Measurements from ENCODE around the gene PRTFDC1.

The PRTFDC1 gene

DNA sequence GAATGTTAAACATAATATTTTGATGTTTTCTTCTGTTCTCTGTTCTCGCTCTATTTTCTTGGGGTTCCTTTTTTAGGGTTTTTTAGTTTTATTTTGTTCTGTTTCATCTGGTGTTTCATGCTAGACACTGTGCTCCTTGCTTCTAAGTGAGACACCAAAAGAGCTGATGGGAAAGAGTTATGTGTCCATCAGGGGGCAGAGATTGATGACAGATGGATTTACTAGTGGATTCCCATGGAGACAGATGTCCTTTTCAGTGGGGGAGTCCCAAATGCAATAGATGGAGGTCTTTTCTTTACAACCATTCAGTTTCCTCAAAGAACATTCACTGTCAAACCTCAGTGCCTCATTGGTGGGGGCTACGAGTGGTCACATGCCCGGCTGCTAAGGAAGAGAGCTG, 34.9 kb downstream of the PRTFDC1 start:
- in situ Hi-C loops (cut with MboI; ENCODE audit: low sequenced_read_pairs, unreplicated experiment): no loop called here
- DNase-seq (ENCODE audit: low spot score): no peak
- TF ChIP-seq, protein P1, sequence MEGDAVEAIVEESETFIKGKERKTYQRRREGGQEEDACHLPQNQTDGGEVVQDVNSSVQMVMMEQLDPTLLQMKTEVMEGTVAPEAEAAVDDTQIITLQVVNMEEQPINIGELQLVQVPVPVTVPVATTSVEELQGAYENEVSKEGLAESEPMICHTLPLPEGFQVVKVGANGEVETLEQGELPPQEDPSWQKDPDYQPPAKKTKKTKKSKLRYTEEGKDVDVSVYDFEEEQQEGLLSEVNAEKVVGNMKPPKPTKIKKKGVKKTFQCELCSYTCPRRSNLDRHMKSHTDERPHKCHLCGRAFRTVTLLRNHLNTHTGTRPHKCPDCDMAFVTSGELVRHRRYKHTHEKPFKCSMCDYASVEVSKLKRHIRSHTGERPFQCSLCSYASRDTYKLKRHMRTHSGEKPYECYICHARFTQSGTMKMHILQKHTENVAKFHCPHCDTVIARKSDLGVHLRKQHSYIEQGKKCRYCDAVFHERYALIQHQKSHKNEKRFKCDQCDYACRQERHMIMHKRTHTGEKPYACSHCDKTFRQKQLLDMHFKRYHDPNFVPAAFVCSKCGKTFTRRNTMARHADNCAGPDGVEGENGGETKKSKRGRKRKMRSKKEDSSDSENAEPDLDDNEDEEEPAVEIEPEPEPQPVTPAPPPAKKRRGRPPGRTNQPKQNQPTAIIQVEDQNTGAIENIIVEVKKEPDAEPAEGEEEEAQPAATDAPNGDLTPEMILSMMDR (IDR thresholded peaks at IDR 0.05; ENCODE audit: borderline replicate concordance, control extremely low read depth, extremely low read depth, insufficient read depth, missing control alignments): no peak

DNA sequence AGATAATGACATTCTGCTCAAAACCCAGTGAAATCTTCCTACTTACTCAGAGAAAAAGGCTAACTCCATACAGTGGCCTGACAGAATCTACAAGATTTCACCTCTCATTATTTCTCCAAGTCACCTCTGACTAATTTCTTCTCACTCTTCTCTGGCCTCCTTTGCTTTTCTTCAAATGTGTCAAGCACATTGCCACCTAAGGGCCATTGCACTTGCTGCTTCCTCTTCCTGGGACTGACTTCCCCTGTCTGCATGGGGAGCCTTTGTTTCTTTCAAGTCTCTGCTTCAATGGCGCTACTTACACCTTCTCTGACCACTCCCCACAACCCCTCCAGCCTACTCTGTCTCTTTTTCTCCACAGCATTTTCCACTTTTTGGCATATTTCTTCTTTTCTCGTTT, 36.0 kb downstream of the PRTFDC1 start:
- TF ChIP-seq, protein P1 (IDR thresholded peaks at IDR 0.05; ENCODE audit: borderline replicate concordance, control extremely low read depth, extremely low read depth, insufficient read depth, missing control alignments): no peak
- in situ Hi-C loops (cut with MboI; ENCODE audit: low sequenced_read_pairs, unreplicated experiment): no loop called here
- DNase-seq (ENCODE audit: low spot score): no peak

DNA sequence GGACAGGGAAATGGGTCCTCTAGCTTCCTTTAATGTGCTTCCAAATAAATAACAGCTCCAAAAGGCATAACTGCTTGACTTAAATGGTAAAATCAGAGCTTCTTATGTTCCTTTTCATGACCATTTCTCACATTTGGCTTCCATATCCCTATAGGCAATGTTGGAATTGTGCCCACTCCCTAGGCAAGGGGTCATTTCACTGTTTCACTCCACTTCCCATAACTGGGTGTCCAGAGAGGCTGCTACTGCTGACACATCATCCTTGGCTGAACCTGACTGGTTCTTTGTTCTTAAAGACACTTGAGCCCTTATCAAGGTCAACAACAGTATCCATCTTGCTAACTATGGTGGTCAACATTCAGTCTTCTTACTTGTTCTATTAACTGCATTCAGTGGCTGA, 37.1 kb downstream of the PRTFDC1 start:
- no peak for DNase-seq (ENCODE audit: low spot score)
- in situ Hi-C loops (cut with MboI; ENCODE audit: low sequenced_read_pairs, unreplicated experiment): no loop called here
- TF ChIP-seq, protein P1 (IDR thresholded peaks at IDR 0.05; ENCODE audit: borderline replicate concordance, control extremely low read depth, extremely low read depth, insufficient read depth, missing control alignments): no peak

DNA sequence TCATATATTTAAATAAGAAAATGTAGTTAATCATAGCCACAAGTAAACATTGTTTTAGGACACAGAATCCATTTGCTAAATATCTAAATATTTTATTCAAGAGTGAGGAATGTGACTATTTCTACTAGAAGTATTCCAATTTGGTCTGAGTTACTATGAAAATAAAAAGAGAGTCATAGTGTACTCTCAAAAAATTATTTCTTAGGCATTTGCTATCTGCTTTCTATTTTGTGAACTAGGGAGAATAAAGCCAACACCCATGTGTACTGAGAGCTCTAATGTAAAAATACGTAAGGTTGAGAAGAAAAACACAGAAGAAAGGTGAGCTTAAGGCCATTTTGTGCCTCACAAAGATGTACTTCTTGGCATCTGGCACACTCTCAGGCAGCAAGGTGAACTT, 38.3 kb downstream of the PRTFDC1 start:
- in situ Hi-C loops (cut with MboI; ENCODE audit: low sequenced_read_pairs, unreplicated experiment): no loop called here
- DNase-seq (ENCODE audit: low spot score): no peak
- TF ChIP-seq, protein P1 (IDR thresholded peaks at IDR 0.05; ENCODE audit: borderline replicate concordance, control extremely low read depth, extremely low read depth, insufficient read depth, missing control alignments): no peak

DNA sequence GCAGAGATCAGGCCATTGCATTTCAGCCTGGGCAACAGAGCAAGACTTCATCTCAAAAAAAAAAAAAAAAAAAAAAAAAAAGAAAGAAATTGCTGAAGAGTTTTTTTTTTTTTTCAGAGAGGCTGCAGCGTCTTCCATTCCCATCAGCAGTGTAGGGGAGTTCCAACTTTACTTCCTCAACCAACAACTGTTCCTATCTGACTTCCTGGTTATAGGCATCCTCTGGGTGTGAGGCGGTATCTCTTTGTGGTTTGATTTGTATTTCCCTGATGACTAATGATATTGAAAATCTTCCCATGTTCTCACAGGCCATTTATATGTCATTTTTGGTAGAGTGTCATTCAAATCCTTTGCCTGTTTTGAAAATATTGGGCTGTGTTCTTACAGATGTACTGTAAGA, 40.2 kb downstream of the PRTFDC1 start:
- no peak for DNase-seq (ENCODE audit: low spot score)
- TF ChIP-seq, protein P1 (IDR thresholded peaks at IDR 0.05; ENCODE audit: borderline replicate concordance, control extremely low read depth, extremely low read depth, insufficient read depth, missing control alignments): no peak
- in situ Hi-C loops (cut with MboI; ENCODE audit: low sequenced_read_pairs, unreplicated experiment): no loop called here

DNA sequence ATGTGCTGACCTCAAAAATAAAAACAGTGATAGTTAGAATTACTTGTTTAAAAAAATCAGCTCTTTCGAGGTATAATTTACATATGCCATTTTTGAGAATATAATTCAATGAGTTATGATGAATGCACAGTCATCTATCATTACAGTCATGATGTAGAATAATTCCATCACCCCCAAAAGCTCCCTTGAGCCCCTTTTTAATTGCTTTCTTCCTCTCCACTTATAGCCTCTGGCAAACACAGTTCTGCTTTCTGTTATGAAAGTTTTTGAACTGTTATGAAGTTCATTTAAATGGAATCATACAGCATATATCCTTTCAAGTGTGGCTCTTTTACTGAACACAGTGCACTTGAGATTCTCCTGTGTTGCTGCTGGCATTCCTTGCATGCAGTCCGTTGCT, 41.4 kb downstream of the PRTFDC1 start:
- in situ Hi-C loops (cut with MboI; ENCODE audit: low sequenced_read_pairs, unreplicated experiment): no loop called here
- no peak for DNase-seq (ENCODE audit: low spot score)
- TF ChIP-seq, protein P1 (IDR thresholded peaks at IDR 0.05; ENCODE audit: borderline replicate concordance, control extremely low read depth, extremely low read depth, insufficient read depth, missing control alignments): no peak

DNA sequence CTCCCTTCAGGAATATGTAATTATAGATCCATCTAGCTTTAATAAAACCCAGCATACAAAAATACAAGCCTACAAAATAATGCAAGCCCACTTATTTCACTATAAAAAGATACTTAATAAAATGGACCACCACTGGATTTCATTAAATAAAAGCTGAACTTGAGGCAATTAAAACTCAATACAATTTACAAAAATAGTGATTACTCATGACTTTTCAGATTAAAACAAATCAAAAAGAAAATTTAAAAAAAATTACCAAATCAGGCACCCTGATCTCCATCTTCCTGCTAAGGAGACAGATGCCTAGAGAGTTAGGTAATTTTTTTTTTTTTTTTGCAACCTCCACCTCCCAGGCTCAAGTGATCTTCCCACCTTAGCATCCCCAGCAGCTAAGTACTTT, 41.8 kb downstream of the PRTFDC1 start:
- in situ Hi-C loops (cut with MboI; ENCODE audit: low sequenced_read_pairs, unreplicated experiment): no loop called here
- no peak for DNase-seq (ENCODE audit: low spot score)
- TF ChIP-seq, protein P1 (IDR thresholded peaks at IDR 0.05; ENCODE audit: borderline replicate concordance, control extremely low read depth, extremely low read depth, insufficient read depth, missing control alignments): no peak
